HL-60 (cell line): ENCODE measurements around the gene LRBA.

ENCODE experiments used
- GABPA ChIP-seq: IDR thresholded peaks from 2 replicates; pipeline ENCODE4 v1.6.1; 2012; ENCODE audit warnings: low read depth
- POLR2AphosphoS5 ChIP-seq: IDR thresholded peaks from 2 replicates; pipeline ENCODE4 v1.6.1; 2012; ENCODE audit warnings: low read depth
- REST ChIP-seq: IDR thresholded peaks from 2 replicates; pipeline ENCODE4 v1.6.1; 2012; ENCODE audit warnings: low read depth; ENCODE audit not compliant: insufficient replicate concordance
- TF ChIP-seq, protein P1 (sequence below): IDR thresholded peaks from one replicate; pipeline ENCODE4 v1.5.1; 2011; ENCODE audit warnings: low read length, control low read depth, inconsistent platforms; ENCODE audit not compliant: insufficient read depth

GRCh38 chr4:150329373-150329772 is 685.7 kb downstream of the LRBA start:
- TF ChIP-seq POLR2AphosphoS5 (no peak), GABPA (no peak), REST (no peak)
- TF ChIP-seq, protein P1, sequence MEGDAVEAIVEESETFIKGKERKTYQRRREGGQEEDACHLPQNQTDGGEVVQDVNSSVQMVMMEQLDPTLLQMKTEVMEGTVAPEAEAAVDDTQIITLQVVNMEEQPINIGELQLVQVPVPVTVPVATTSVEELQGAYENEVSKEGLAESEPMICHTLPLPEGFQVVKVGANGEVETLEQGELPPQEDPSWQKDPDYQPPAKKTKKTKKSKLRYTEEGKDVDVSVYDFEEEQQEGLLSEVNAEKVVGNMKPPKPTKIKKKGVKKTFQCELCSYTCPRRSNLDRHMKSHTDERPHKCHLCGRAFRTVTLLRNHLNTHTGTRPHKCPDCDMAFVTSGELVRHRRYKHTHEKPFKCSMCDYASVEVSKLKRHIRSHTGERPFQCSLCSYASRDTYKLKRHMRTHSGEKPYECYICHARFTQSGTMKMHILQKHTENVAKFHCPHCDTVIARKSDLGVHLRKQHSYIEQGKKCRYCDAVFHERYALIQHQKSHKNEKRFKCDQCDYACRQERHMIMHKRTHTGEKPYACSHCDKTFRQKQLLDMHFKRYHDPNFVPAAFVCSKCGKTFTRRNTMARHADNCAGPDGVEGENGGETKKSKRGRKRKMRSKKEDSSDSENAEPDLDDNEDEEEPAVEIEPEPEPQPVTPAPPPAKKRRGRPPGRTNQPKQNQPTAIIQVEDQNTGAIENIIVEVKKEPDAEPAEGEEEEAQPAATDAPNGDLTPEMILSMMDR = no peak
